ENCODE results near the gene LRRC73.

- TF ChIP-seq EZH2 (IDR thresholded peaks at IDR 0.05) (no peak), POLR2AphosphoS5 (IDR thresholded peaks at IDR 0.05; ENCODE audit: borderline replicate concordance, low read depth, low read length) (no peak), FOXP2 (optimal IDR thresholded peaks at IDR 0.05; ENCODE audit: control extremely low read depth, extremely low read length, insufficient read depth) (no peak)
These were observed 783 bp downstream of the LRRC73 start for GRCh38 chr6:43509142-43509983.
